H9 (cell line): Measurements from ENCODE around the gene MUCL3. TPM values are rescaled to one million over a fixed set of nuclear protein-coding genes. Genes with fewer than 3 reads are reported as not detected.

Source experiments
- DNase-seq: peaks from one replicate; pipeline ENCODE4 v3.0.0-alpha.2; 2017
- H2AFZ ChIP-seq: one replicate; pipeline ENCODE4 v1.6.1; 2013; ENCODE audit warnings: mild to moderate bottlenecking, low read length, control low read depth, moderate library complexity
- H2AK5ac ChIP-seq: 2 replicates; pipeline ENCODE4 v1.6.1; 2013; ENCODE audit warnings: low read length, control low read depth, mixed read lengths; ENCODE audit not compliant: insufficient read length
- H2BK120ac ChIP-seq: one replicate; pipeline ENCODE4 v1.6.1; 2013; ENCODE audit warnings: low read depth, mild to moderate bottlenecking, low read length, control low read depth, inconsistent platforms; ENCODE audit not compliant: poor library complexity, severe bottlenecking
- H2BK12ac ChIP-seq: 2 replicates; pipeline ENCODE4 v1.6.1; 2013; ENCODE audit warnings: low read length, control low read depth, mixed read lengths, low read depth; ENCODE audit not compliant: insufficient read length
- H2BK15ac ChIP-seq: 2 replicates; pipeline ENCODE4 v1.6.1; 2013; ENCODE audit warnings: low read depth, low read length, control low read depth
- H2BK20ac ChIP-seq: one replicate; pipeline ENCODE4 v1.6.1; 2013; ENCODE audit warnings: low read depth, mild to moderate bottlenecking, low read length, control low read depth, inconsistent platforms; ENCODE audit not compliant: poor library complexity, severe bottlenecking
- H2BK5ac ChIP-seq: 2 replicates; pipeline ENCODE4 v1.6.1; 2013; ENCODE audit warnings: low read length, control low read depth, mixed read lengths; ENCODE audit not compliant: insufficient read length
- H3K14ac ChIP-seq: 2 replicates; pipeline ENCODE4 v1.6.1; 2013; ENCODE audit warnings: low read length, control low read depth; ENCODE audit not compliant: insufficient read depth
- H3K18ac ChIP-seq: 2 replicates; pipeline ENCODE4 v1.6.1; 2013; ENCODE audit warnings: low read depth, mild to moderate bottlenecking, mixed read lengths, low read length, control low read depth; ENCODE audit not compliant: insufficient read length
- H3K23ac ChIP-seq: 2 replicates; pipeline ENCODE4 v1.6.1; 2013; ENCODE audit warnings: low read length, control low read depth, mixed read lengths, low read depth; ENCODE audit not compliant: insufficient read length
- H3K23me2 ChIP-seq: 2 replicates; pipeline ENCODE4 v1.6.1; 2013; ENCODE audit warnings: low read depth, mild to moderate bottlenecking, mixed read lengths, low read length, control low read depth; ENCODE audit not compliant: insufficient read length, poor library complexity, severe bottlenecking
- H3K27ac ChIP-seq: 2 replicates; pipeline ENCODE4 v1.5.1; 2013; ENCODE audit warnings: low read length, control low read depth, mixed read lengths, low read depth; ENCODE audit not compliant: insufficient read length
- H3K27me3 ChIP-seq: 2 replicates; pipeline ENCODE4 v1.6.1; 2013; ENCODE audit warnings: low read length, control low read depth, inconsistent platforms; ENCODE audit not compliant: insufficient read depth
- H3K4ac ChIP-seq: 2 replicates; pipeline ENCODE4 v1.6.1; 2013; ENCODE audit warnings: low read depth, mild to moderate bottlenecking, control low read depth, inconsistent platforms, low read length, moderate library complexity
- H3K4me1 ChIP-seq: 2 replicates; pipeline ENCODE4 v1.6.1; 2013; ENCODE audit warnings: low read length, control low read depth, inconsistent platforms; ENCODE audit not compliant: insufficient read depth
- H3K4me2 ChIP-seq: 2 replicates; pipeline ENCODE4 v1.6.1; 2013; ENCODE audit warnings: low read length, control low read depth, mixed read lengths; ENCODE audit not compliant: insufficient read length, insufficient read depth
- H3K56ac ChIP-seq: 2 replicates; pipeline ENCODE4 v1.6.1; 2013; ENCODE audit warnings: low read depth, mild to moderate bottlenecking, mixed read lengths, low read length, control low read depth; ENCODE audit not compliant: insufficient read length
- H3K79me1 ChIP-seq: 2 replicates; pipeline ENCODE4 v1.6.1; 2013; ENCODE audit warnings: low read depth, mild to moderate bottlenecking, moderate library complexity, low read length, control low read depth, inconsistent platforms; ENCODE audit not compliant: insufficient read depth, poor library complexity, severe bottlenecking
- H3K79me2 ChIP-seq: 2 replicates; pipeline ENCODE4 v1.6.1; 2013; ENCODE audit warnings: low read length, control low read depth, inconsistent platforms; ENCODE audit not compliant: insufficient read depth
- H3K9ac ChIP-seq: 2 replicates; pipeline ENCODE4 v1.6.1; 2013; ENCODE audit warnings: low read length, control low read depth, mixed read lengths; ENCODE audit not compliant: insufficient read length; ENCODE audit errors: extremely low read depth
- H3K9me3 ChIP-seq: one replicate; pipeline ENCODE4 v1.6.1; 2013; ENCODE audit warnings: low read depth, low read length, inconsistent platforms; ENCODE audit not compliant: control insufficient read depth
- H3T11ph ChIP-seq: one replicate; pipeline ENCODE4 v1.6.1; 2013; ENCODE audit warnings: mild to moderate bottlenecking, low read length, control low read depth, inconsistent platforms
- H4K20me1 ChIP-seq: one replicate; pipeline ENCODE4 v1.6.1; 2013; ENCODE audit not compliant: control insufficient read depth, insufficient read length, insufficient read depth
- H4K5ac ChIP-seq: 2 replicates; pipeline ENCODE4 v1.6.1; 2013; ENCODE audit warnings: low read depth, mild to moderate bottlenecking, mixed read lengths, low read length, control low read depth; ENCODE audit not compliant: insufficient read length
- H4K8ac ChIP-seq: replicated peaks from 2 replicates; pipeline ENCODE4 v1.6.1; 2013; ENCODE audit warnings: low read length, control low read depth, mixed read lengths, low read depth; ENCODE audit not compliant: insufficient read length
- H4K91ac ChIP-seq: 2 replicates; pipeline ENCODE4 v1.6.1; 2013; ENCODE audit warnings: low read depth, mild to moderate bottlenecking, moderate library complexity, mixed read lengths, low read length, control low read depth; ENCODE audit not compliant: insufficient read length
- H3K27ac Mint-ChIP-seq, 3 experiments: 2 replicates in 2 of 3; 3 replicates in 1 of 3; pipeline ENCODE4 v1.8.0; 2020 to 2021; ENCODE audit warnings: mixed read lengths in 3 of 3, mild to moderate bottlenecking in 1 of 3, moderate library complexity in 1 of 3
- H3K27me3 Mint-ChIP-seq: 2 replicates; pipeline ENCODE4 v1.8.0; 2021; ENCODE audit warnings: low read depth, mild to moderate bottlenecking, moderate library complexity, mixed read lengths
- H3K36me3 Mint-ChIP-seq, 3 experiments: 2 replicates in 2 of 3; 3 replicates in 1 of 3; pipeline ENCODE4 v1.8.0; 2020 to 2021; ENCODE audit warnings: low read depth in 3 of 3, mixed read lengths in 3 of 3; ENCODE audit not compliant: insufficient read depth in 1 of 3
- H3K4me1 Mint-ChIP-seq, 2 experiments: 2 replicates each; pipeline ENCODE4 v1.8.0; 2020; ENCODE audit warnings: mixed read lengths in 2 of 2
- H3K4me3 Mint-ChIP-seq, 2 experiments: 2 replicates in 1 of 2; 3 replicates in 1 of 2; pipeline ENCODE4 v1.8.0; 2020 to 2021; ENCODE audit warnings: mild to moderate bottlenecking in 2 of 2, mixed read lengths in 2 of 2, moderate library complexity in 1 of 2
- H3K9me3 Mint-ChIP-seq, 2 experiments: 2 replicates in 1 of 2; 3 replicates in 1 of 2; pipeline ENCODE4 v1.8.0; 2020; ENCODE audit warnings: mild to moderate bottlenecking in 2 of 2, mixed read lengths in 2 of 2, moderate library complexity in 1 of 2
- CTCF ChIP-seq: fragments of 200-600 bp; sonication (generic); conservative IDR thresholded peaks from 3 replicates; pipeline ENCODE4 v1.8.0; 2021; ENCODE audit warnings: antibody characterized with exemption, mild to moderate bottlenecking
- WGBS: extraction: QIAGEN DNeasy Blood & Tissue Kit; methylation state at CpG from one replicate; pipeline ENCODE4 v1.1.7; 2013; ENCODE audit warnings: missing lambda C conversion rate, low lambda C conversion rate, mixed read lengths; ENCODE audit not compliant: insufficient read length; ENCODE audit errors: extremely low coverage; 5-methylcytosine and 5-hydroxymethylcytosine counted together
- total RNA-seq: library from RNA; stranded (reverse); gene quantifications from 2 replicates; pipeline ENCODE4 v1.2.1, GENCODE V29; 2021

MUCL3 gene
- total RNA-seq, 1 experiment from 2014 or later = 0.15 TPM

- H3T11ph ChIP-seq = no peak overlapping the region
- H3K79me2 ChIP-seq = peaks cover 6% of the 10 kb centered on the region; the same call in 1 of the 2 replicates
- no peak for TF ChIP-seq CTCF
- no peak overlapping the region for H4K5ac ChIP-seq
- no peak overlapping the region for H3K14ac ChIP-seq
- H3K27ac ChIP-seq = no peak overlapping the region
- H2BK12ac ChIP-seq = no peak overlapping the region
- no peak overlapping the region for H2AK5ac ChIP-seq
- Mint-ChIP-seq H3K9me3 (no peaks in the 10 kb centered on the region), H3K27me3 (no peaks in the 10 kb centered on the region), H3K27ac (peak overlapping the region in 1 of 3 experiments; percentile 41; a peak in 2 of 7 replicates), H3K4me1 (peaks cover 32 to 38% of the 10 kb centered on the region in 2 experiments), H3K4me3 (no peak overlapping the region), H3K36me3 (peaks cover 44 to 85% (median 83%) of the 10 kb centered on the region in 3 experiments)
- no peak overlapping the region for H2BK120ac ChIP-seq
- no peak overlapping the region for H3K9ac ChIP-seq
- no peak overlapping the region for H2BK20ac ChIP-seq
- H4K91ac ChIP-seq = no peak overlapping the region
- no peak overlapping the region for H3K4me2 ChIP-seq
- peaks cover 7% of the 10 kb centered on the region for H3K79me1 ChIP-seq
- WGBS = no CpG with 5 or more reads among the region's 21 CpGs
- H3K27me3 ChIP-seq = no peaks in the 10 kb centered on the region
- DNase-seq = peak; percentile 13
- no peaks in the 10 kb centered on the region for H3K4me1 ChIP-seq
- H2BK5ac ChIP-seq = no peak overlapping the region
- no peaks in the 10 kb centered on the region for H4K20me1 ChIP-seq
- H3K23me2 ChIP-seq = no peaks in the 10 kb centered on the region
- no peak overlapping the region for H4K8ac ChIP-seq
- H3K18ac ChIP-seq = no peak overlapping the region
- no peaks in the 10 kb centered on the region for H3K9me3 ChIP-seq
- H2AFZ ChIP-seq = no peak overlapping the region
- no peak overlapping the region for H3K4ac ChIP-seq
- H2BK15ac ChIP-seq = no peak overlapping the region
- no peak overlapping the region for H3K56ac ChIP-seq
- H3K23ac ChIP-seq = no peak overlapping the region
Observed at GRCh38 chr6:30891816-30892538, 48.8 kb upstream of the MUCL3 start.
